Pericardium fibroblast (primary cell): ENCODE measurements around the gene FMO5. TPM values are rescaled to one million over a fixed set of nuclear protein-coding genes. Genes with fewer than 3 reads are reported as not detected.

Source experiments
- total RNA-seq: library from RNA; depleted of rRNA; stranded (reverse); fragments of >200 nt; gene quantifications from 2 replicates; pipeline ENCODE4 v1.2.3, GENCODE V29; 2015

The FMO5 gene
- 0.34 and 0.58 TPM in 2 replicates for total RNA-seq

GRCh38 chr1:147225193-147225730 lies at the start of gene FMO5:
TSS of gene FMO5 (minus strand) at chr1:147225339. CDS start at chr1:147225029, 310 bp downstream.

GRCh38 chr1:147242449-147243227 lies 17.5 kb upstream of the FMO5 start, which contains the start of gene CHD1L:
TSS of gene CHD1L (plus strand) at chr1:147242684. CDS start at chr1:147242704, 20 bp downstream.

GRCh38 chr1:147172168-147173016 lies 52.7 kb downstream of the FMO5 start, which contains the start of gene PRKAB2:
TSS of gene PRKAB2 (minus strand) at chr1:147172470. CDS start at chr1:147172144, 326 bp downstream.

Other genes with a start within 250 kb of the FMO5 start
- gene PRKAB2, start 52.9 kb downstream of the FMO5 start, total RNA-seq = 7.1 and 12.3 TPM in 2 replicates
- 18.0 and 32.9 TPM in 2 replicates for gene CHD1L, start 17.3 kb upstream of the FMO5 start, total RNA-seq